Measurements from ENCODE around the gene HMGB3. TPM values are rescaled to one million over a fixed set of nuclear protein-coding genes. Genes with fewer than 3 reads are reported as not detected.

Gene HMGB3
- total RNA-seq, 1 experiment from 2014 or later: 9.0 TPM

- Histone ChIP-seq H4K20me1 (ENCODE audit: insufficient read depth, low read depth, low read length) (no peaks in the 10 kb centered on the region), H3K4me3 (ENCODE audit: low read length) (no peak overlapping the region), H3K27me3 (ENCODE audit: low read length) (no peaks in the 10 kb centered on the region), H3K9ac (ENCODE audit: low read length) (no peak overlapping the region), H3K79me2 (ENCODE audit: low read length) (no peaks in the 10 kb centered on the region), H3K9me3 (ENCODE audit: low read length) (no peaks in the 10 kb centered on the region), H3K9me2 (replicated peaks; ENCODE audit: insufficient read depth, low read length) (no peaks in the 10 kb centered on the region), H3K4me2 (ENCODE audit: low read depth, low read length, poor library complexity, severe bottlenecking) (no peak overlapping the region), H3K36me3 (ENCODE audit: insufficient read depth, low read length) (no peaks in the 10 kb centered on the region), H2AFZ (ENCODE audit: low read length) (no peak overlapping the region), H3K4me1 (ENCODE audit: low read length) (no peaks in the 10 kb centered on the region), H3K27ac (ENCODE audit: low read length) (no peak overlapping the region)
- DNase-seq: no peak
Measured at GRCh38 chrX:150967786-150968185, 15.3 kb upstream of the HMGB3 start.

- Histone ChIP-seq H3K79me2 (ENCODE audit: low read length) (no peaks in the 10 kb centered on the region), H3K9ac (ENCODE audit: low read length) (no peak overlapping the region), H3K9me3 (ENCODE audit: low read length) (no peaks in the 10 kb centered on the region), H3K4me1 (ENCODE audit: low read length) (no peaks in the 10 kb centered on the region), H3K4me2 (ENCODE audit: low read depth, low read length, poor library complexity, severe bottlenecking) (no peak overlapping the region), H3K4me3 (ENCODE audit: low read length) (no peak overlapping the region), H2AFZ (ENCODE audit: low read length) (no peak overlapping the region), H3K27me3 (ENCODE audit: low read length) (no peaks in the 10 kb centered on the region), H3K36me3 (ENCODE audit: insufficient read depth, low read length) (no peaks in the 10 kb centered on the region), H3K27ac (ENCODE audit: low read length) (no peak overlapping the region), H3K9me2 (replicated peaks; ENCODE audit: insufficient read depth, low read length) (no peaks in the 10 kb centered on the region), H4K20me1 (ENCODE audit: insufficient read depth, low read depth, low read length) (no peaks in the 10 kb centered on the region)
- DNase-seq: no peak
Measured at GRCh38 chrX:150968862-150969720, 14.0 kb upstream of the HMGB3 start.

GRCh38 chrX:150972450-150972849 lies 10.7 kb upstream of the HMGB3 start:
- Histone ChIP-seq H3K79me2 (ENCODE audit: low read length) (no peaks in the 10 kb centered on the region), H3K9ac (ENCODE audit: low read length) (no peak overlapping the region), H2AFZ (ENCODE audit: low read length) (no peak overlapping the region), H3K27me3 (ENCODE audit: low read length) (no peaks in the 10 kb centered on the region), H3K36me3 (ENCODE audit: insufficient read depth, low read length) (no peaks in the 10 kb centered on the region), H3K9me2 (replicated peaks; ENCODE audit: insufficient read depth, low read length) (no peaks in the 10 kb centered on the region), H3K27ac (ENCODE audit: low read length) (no peak overlapping the region), H3K4me3 (ENCODE audit: low read length) (no peak overlapping the region), H3K4me2 (ENCODE audit: low read depth, low read length, poor library complexity, severe bottlenecking) (no peak overlapping the region), H3K4me1 (ENCODE audit: low read length) (no peaks in the 10 kb centered on the region), H3K9me3 (ENCODE audit: low read length) (no peaks in the 10 kb centered on the region), H4K20me1 (ENCODE audit: insufficient read depth, low read depth, low read length) (no peaks in the 10 kb centered on the region)
- no peak for DNase-seq

GRCh38 chrX:150975655-150976390 lies 7.3 kb upstream of the HMGB3 start:
- Histone ChIP-seq H3K4me3 (ENCODE audit: low read length) (no peak overlapping the region), H3K79me2 (ENCODE audit: low read length) (no peaks in the 10 kb centered on the region), H3K9ac (ENCODE audit: low read length) (no peak overlapping the region), H3K9me2 (replicated peaks; ENCODE audit: insufficient read depth, low read length) (no peaks in the 10 kb centered on the region), H3K27ac (ENCODE audit: low read length) (no peak overlapping the region), H3K27me3 (ENCODE audit: low read length) (no peaks in the 10 kb centered on the region), H3K36me3 (ENCODE audit: insufficient read depth, low read length) (no peaks in the 10 kb centered on the region), H3K9me3 (ENCODE audit: low read length) (no peaks in the 10 kb centered on the region), H3K4me1 (ENCODE audit: low read length) (no peaks in the 10 kb centered on the region), H4K20me1 (ENCODE audit: insufficient read depth, low read depth, low read length) (no peaks in the 10 kb centered on the region), H2AFZ (ENCODE audit: low read length) (no peak overlapping the region), H3K4me2 (ENCODE audit: low read depth, low read length, poor library complexity, severe bottlenecking) (no peak overlapping the region)
- no peak for DNase-seq

- no peak overlapping the region for H3K4me3 ChIP-seq (ENCODE audit: low read length)
- no peaks in the 10 kb centered on the region for H3K9me2 ChIP-seq (replicated peaks; ENCODE audit: insufficient read depth, low read length)
- H3K27me3 ChIP-seq (ENCODE audit: low read length): no peaks in the 10 kb centered on the region
- no peak overlapping the region for H3K27ac ChIP-seq (ENCODE audit: low read length)
- DNase-seq: no peak
- H2AFZ ChIP-seq (ENCODE audit: low read length): no peak overlapping the region
- no peaks in the 10 kb centered on the region for H3K9me3 ChIP-seq (ENCODE audit: low read length)
- no peaks in the 10 kb centered on the region for H3K79me2 ChIP-seq (ENCODE audit: low read length)
- no peaks in the 10 kb centered on the region; the same call in 1 of the 2 replicates for H3K4me1 ChIP-seq (ENCODE audit: low read length)
- H3K4me2 ChIP-seq (ENCODE audit: low read depth, low read length, poor library complexity, severe bottlenecking): no peak overlapping the region
- H3K36me3 ChIP-seq (ENCODE audit: insufficient read depth, low read length): no peaks in the 10 kb centered on the region
- no peak overlapping the region for H3K9ac ChIP-seq (ENCODE audit: low read length)
- no peaks in the 10 kb centered on the region for H4K20me1 ChIP-seq (ENCODE audit: insufficient read depth, low read depth, low read length)
Measured at GRCh38 chrX:150977411-150978162, 5.5 kb upstream of the HMGB3 start.

GRCh38 chrX:150980186-150980585 lies 2.9 kb upstream of the HMGB3 start:
- Histone ChIP-seq H3K4me3 (ENCODE audit: low read length) (no peak overlapping the region), H3K9me2 (replicated peaks; ENCODE audit: insufficient read depth, low read length) (no peaks in the 10 kb centered on the region), H3K79me2 (ENCODE audit: low read length) (no peaks in the 10 kb centered on the region), H3K4me2 (ENCODE audit: low read depth, low read length, poor library complexity, severe bottlenecking) (no peak overlapping the region), H4K20me1 (ENCODE audit: insufficient read depth, low read depth, low read length) (no peaks in the 10 kb centered on the region), H3K9me3 (ENCODE audit: low read length) (no peaks in the 10 kb centered on the region), H3K4me1 (ENCODE audit: low read length) (peaks cover 7% of the 10 kb centered on the region), H3K9ac (ENCODE audit: low read length) (no peak overlapping the region), H3K27ac (ENCODE audit: low read length) (no peak overlapping the region), H3K27me3 (ENCODE audit: low read length) (no peaks in the 10 kb centered on the region), H3K36me3 (ENCODE audit: insufficient read depth, low read length) (no peaks in the 10 kb centered on the region), H2AFZ (ENCODE audit: low read length) (no peak overlapping the region)
- DNase-seq: no peak

GRCh38 chrX:150980711-150981110 lies 2.4 kb upstream of the HMGB3 start:
- Histone ChIP-seq H3K9ac (ENCODE audit: low read length) (no peak overlapping the region), H3K36me3 (ENCODE audit: insufficient read depth, low read length) (no peaks in the 10 kb centered on the region), H3K27me3 (ENCODE audit: low read length) (no peaks in the 10 kb centered on the region), H3K9me2 (replicated peaks; ENCODE audit: insufficient read depth, low read length) (no peaks in the 10 kb centered on the region), H4K20me1 (ENCODE audit: insufficient read depth, low read depth, low read length) (no peaks in the 10 kb centered on the region), H3K9me3 (ENCODE audit: low read length) (no peaks in the 10 kb centered on the region), H3K4me2 (ENCODE audit: low read depth, low read length, poor library complexity, severe bottlenecking) (no peak overlapping the region), H3K27ac (ENCODE audit: low read length) (no peak overlapping the region), H3K4me3 (ENCODE audit: low read length) (no peak overlapping the region), H2AFZ (ENCODE audit: low read length) (no peak overlapping the region), H3K4me1 (ENCODE audit: low read length) (peaks cover 7% of the 10 kb centered on the region), H3K79me2 (ENCODE audit: low read length) (no peaks in the 10 kb centered on the region)
- no peak for DNase-seq

- H3K36me3 ChIP-seq (ENCODE audit: insufficient read depth, low read length): no peaks in the 10 kb centered on the region
- H3K9me2 ChIP-seq (replicated peaks; ENCODE audit: insufficient read depth, low read length): no peaks in the 10 kb centered on the region
- H3K4me1 ChIP-seq (ENCODE audit: low read length): peaks cover 7% of the 10 kb centered on the region
- no peaks in the 10 kb centered on the region for H3K79me2 ChIP-seq (ENCODE audit: low read length)
- H4K20me1 ChIP-seq (ENCODE audit: insufficient read depth, low read depth, low read length): no peaks in the 10 kb centered on the region
- DNase-seq: no peak
- H3K4me3 ChIP-seq (ENCODE audit: low read length): no peak overlapping the region
- no peak overlapping the region for H2AFZ ChIP-seq (ENCODE audit: low read length)
- H3K4me2 ChIP-seq (ENCODE audit: low read depth, low read length, poor library complexity, severe bottlenecking): peak overlapping the region; percentile 26
- H3K27ac ChIP-seq (ENCODE audit: low read length): no peak overlapping the region
- H3K9me3 ChIP-seq (ENCODE audit: low read length): no peaks in the 10 kb centered on the region
- H3K27me3 ChIP-seq (ENCODE audit: low read length): no peaks in the 10 kb centered on the region
- H3K9ac ChIP-seq (ENCODE audit: low read length): no peak overlapping the region
Measured at GRCh38 chrX:150982235-150982787, 824 bp upstream of the HMGB3 start.

Measured in Karpas-422 (cell line).